DMS153 (cell line): ENCODE data around the gene MAN1A1.

ENCODE experiments used
- DNase-seq: peaks from one replicate; lab custom pipeline; 2025; lab: John Stamatoyannopoulos, UW

Gene MAN1A1

GRCh38 chr6:119325559-119326265 is 23.8 kb downstream of the MAN1A1 start:
- DNase-seq = no peak

GRCh38 chr6:119324718-119325117 is 24.8 kb downstream of the MAN1A1 start:
- DNase-seq = no peak

DNA sequence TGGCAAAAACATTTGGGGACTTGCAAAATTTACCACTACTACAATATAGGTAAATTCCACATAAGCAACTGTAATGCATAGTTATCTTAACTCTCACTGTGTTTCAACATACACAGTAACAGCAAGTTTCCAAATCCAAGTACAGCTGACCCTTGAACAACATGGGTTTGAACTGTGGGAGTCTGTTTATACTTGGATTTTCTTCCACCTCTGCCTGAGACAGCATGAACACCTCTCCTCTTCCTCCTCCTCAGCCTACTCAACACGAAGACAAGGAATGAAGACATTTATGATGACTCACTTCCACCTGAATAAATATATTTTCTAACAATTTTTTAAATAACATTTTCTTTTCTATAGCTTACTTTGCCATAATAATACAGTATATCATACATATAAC is 25.6 kb downstream of the MAN1A1 start:
- DNase-seq = no peak

- no peak for DNase-seq
These were observed 26.1 kb downstream of the MAN1A1 start for GRCh38 chr6:119323478-119323877.

- DNase-seq = no peak
These were observed 26.7 kb downstream of the MAN1A1 start for GRCh38 chr6:119322715-119323350.

GRCh38 chr6:119322034-119322433 is 27.5 kb downstream of the MAN1A1 start:
- DNase-seq = no peak

DNA sequence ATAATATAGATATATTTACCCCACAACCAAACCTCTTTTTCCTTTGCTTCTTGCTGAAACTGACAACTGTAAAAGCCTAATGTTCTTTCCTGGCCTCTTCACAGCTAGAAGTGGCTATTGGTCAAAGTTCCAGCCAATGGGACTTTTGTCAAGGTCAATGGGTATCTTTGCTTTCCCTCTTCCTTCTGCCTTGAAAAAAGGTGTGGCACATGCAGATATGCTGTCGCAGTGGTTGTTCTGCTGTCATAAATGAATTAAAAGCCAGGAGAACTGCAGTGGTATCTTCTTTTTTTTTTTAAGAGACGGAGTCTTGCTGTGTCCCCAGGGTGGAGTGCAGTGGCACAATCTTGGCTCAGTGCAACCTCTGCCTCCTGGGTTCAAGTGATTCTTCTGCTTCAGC is 29.9 kb downstream of the MAN1A1 start:
- DNase-seq = no peak

DNA sequence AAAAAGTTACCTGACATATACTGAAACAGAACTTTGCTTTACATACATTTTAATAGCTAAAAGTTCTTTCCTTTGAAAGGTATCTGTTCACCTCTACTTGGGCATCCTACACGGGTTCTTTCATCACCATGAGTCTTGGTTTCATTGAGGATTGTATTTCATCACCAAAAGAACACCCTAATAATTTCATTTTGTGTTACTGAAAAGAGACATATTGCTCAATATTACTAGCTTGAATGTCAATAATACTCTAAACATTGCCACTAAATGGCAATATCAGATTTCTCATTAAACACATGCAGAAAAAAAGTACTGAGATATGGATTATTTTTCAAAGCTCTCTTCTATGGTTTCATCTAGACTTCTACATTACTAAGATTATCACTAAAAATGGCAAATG is 30.8 kb downstream of the MAN1A1 start:
- DNase-seq = no peak

DNA sequence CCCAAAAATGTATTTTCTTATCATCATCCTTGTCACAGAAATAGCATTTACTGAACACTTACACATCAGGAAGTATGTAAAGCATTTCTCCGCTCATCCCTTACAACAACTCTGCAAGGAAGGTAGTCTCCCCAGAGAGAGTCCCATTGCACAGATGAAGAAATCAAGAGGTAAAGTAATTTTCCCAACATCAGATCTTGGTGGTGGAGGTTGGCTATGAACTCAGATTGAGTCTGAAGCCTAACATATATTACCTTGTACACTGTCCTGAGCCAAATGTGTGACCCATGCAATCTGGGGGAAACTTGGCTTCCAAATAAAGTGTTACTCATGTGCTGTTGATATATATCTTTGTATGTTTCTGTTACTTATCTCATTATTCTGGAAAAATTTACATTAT is 31.4 kb downstream of the MAN1A1 start:
- no peak for DNase-seq

DNA sequence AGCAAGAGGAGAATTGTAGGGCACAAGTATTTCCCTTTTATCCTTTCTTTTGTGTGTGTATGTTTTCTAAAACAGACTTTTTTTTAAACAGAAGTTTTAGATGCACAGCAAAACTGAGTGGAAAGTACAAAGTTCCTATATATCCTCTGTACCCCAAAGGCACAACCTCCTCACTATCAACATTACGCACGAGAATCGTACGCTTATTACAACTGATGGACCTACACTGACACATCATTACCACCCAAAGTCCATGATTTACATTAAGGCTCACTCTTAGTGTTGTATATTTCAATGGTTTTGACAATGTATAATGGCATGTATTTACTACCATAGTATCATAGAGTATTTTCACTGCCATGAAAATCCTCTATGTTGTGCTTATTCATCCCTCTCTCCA is 32.6 kb downstream of the MAN1A1 start:
- no peak for DNase-seq

DNA sequence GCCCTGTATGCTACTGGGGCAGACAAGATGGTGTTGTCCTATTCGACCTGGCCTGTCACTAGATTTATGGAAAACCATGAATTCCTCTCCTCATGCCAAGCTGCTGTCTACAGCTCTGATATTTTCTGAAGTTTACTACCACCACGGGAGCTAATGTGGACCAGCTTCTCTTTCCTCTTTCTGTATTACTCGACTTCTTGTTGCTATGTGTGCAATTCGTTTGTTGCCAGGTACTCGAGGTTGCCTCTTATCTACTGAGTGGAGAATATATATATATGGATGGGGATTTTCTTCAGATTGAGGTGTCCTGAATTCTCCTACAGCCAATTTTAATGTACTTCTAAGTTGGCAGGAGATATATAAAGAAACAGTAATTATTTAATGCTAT is 34.7 kb downstream of the MAN1A1 start:
- DNase-seq = no peak

DNA sequence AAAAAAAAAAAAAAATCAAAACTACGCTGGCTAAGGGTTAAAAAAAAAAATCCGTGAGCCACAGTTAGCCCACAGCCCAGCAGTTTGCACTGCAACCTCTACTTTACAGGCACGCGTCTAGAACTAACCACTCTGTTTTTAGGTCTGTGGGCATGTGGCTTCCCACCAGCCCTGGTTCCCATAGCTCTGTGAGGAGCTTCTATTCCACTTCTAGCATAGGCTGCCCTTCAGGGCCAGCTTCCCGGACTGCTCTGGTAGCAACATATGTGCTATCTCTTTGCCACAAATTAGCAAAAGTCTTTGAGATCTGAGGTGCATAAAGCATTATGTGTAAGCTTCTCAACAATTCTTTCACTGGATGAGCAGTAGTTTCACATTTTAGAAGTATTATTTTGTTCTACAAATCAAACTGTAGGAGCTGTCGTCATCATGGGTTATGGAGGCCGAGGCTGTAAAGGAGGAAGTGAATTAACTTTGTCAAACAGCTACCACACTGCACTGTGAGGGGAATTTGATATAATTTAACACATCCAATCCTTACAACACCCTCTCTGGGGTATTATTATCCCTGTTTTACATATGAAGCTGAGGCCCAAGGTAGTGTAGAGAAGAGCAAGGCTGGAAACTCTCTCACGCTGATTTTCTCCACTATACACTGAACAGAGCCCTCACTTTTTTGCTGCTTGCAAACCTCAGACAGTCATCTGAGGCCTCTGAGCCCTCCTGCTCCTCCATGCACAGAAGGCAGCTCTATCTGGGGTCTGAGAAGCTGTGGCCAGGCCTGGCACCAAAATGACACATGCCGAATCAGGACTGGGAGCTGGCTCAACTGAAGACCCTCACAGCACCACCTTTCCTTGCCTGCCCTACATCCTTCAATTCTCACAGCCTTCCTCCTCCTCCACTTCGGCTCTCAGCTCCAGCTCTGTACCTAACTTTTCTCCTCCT is 35.4 kb downstream of the MAN1A1 start:
- DNase-seq = no peak

DNA sequence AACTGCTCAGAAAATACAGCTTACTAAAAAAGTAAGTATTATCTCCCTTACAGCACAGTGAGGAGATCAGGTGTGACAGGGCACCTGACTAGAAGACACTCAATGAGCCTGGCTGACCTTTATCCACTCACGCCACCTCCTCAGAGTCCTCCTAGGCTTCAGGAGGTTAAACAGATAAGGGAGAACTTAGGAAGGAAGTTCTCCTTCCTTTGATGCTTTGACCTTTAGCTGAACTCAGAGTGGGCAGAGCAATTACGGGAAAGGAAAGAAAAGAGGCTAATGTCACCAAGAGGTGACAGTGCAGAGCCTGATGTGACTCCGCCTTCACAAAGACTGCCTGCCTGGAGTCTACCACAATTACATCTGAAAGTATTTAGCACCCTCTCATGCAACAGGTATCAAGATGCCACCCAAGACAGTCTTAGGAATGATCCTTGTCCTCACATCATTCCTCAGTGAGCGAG is 36.7 kb downstream of the MAN1A1 start:
- DNase-seq = no peak

DNA sequence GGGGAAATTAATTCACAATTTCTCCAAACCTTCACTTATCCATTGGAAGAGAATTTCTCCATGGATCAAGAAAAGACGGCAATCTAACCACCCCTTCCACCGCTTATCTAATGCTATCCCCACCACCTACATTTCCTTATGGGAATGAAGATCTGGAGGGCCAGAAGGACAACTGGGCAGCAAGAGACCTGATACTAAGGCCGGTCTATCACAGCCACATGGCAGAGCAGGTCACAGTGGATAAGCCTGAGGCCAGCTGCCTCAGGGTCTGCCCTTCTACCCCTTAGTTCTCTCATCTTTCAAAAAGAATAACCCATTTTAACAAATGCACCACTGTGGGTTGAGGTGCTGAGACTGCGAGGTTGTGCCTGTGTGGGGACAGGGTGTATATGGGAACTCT is 37.1 kb downstream of the MAN1A1 start:
- no peak for DNase-seq

GRCh38 chr6:119311514-119312142 is 37.9 kb downstream of the MAN1A1 start:
- no peak for DNase-seq

DNA sequence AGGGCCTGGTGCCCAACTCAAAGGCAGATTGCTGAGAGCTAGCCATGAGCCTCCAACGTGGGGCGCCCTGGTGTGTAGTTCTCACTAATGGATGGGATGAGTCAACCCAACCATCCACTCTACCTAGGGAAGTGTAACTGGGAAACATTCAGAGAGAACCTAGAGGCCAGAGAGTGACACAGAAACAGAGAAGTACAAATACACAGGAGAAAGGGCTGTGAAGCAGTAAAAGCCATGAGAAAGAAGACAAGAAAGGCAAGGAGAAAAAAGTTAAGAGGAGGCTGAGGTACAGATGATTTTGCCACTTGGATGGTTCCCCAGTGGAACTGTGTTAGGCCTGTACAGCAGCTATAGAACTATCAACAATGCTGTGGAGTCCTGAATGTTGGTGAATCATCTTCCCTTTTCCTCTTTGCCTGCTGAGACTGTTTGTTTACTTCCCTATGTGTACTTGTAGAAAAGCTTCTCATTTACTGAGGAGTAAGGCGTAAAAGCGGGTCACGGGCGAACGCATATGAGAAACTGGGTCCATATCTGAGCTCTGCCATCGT is 39.0 kb downstream of the MAN1A1 start:
- DNase-seq = no peak

DNA sequence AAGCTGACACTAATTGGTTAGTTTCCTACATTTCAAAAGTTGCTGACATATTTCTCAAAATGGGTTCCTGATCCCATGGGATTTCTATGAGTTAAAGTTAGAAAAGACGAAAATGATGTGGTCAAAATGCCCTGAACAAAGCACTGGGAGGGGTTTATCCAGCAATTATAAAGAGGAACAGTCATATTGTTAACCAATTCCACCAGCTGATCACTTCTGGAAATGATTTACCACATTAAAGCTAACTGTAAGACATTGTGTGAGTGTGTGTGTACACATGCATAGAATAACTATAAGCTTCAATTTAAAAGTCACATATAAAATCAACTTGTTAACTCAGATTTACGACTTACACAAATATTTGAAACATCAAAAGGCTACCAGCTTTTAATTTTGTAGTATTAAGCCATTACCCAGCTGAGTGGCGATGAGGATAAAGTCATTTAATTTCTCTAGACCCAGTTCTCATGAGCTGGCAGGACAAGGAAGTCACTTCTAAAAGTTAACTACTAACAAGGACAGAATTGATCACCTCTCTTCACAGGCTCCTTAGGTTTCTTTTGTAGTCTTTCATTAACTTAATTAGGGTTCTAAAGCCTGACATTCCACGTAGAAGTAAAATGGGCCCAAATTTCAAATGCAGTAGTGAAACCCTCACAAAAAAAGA is 40.4 kb downstream of the MAN1A1 start:
- peak; percentile 24 for DNase-seq

DNA sequence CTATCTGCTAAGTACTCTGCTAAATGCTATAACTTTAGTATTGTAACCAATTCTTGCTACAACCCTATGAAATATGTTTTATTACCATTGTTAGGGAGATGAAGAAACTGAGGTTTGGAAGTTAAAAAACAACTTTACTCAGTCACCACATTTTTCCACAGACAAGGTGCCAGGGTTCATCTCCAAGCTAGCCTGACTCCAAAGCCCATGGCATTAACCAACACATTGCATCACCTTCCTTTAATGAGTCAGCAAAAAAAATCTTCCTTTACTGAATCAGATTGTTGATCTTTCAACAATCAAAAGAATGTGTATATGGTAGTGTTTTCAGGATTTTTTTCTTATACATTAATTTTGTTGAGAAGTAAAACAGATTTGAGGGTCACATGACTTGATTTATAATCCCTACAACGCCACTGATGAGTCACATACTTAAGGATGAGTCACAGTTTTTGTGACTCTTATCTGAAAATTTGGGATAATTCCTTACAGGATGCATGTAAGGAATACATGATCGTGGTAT is 41.5 kb downstream of the MAN1A1 start:
- DNase-seq = no peak

DNA sequence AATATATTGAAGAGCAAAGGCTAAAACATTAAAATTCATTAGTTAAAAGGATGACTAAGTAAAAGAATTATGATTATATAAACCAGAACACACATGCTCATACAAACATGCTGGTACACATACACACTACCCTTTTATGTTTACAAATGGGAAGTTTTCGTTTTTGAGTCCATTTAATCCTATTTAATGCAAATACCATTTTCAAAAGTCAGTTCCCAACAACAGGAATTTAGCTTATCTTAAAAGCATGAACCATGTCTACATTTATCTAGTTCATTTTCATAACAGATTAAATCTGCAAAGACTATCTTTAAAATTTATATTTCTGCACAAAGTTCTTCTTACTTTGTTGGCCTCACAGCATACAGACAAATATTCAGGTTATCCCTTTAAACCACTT is 42.5 kb downstream of the MAN1A1 start:
- no peak for DNase-seq

DNA sequence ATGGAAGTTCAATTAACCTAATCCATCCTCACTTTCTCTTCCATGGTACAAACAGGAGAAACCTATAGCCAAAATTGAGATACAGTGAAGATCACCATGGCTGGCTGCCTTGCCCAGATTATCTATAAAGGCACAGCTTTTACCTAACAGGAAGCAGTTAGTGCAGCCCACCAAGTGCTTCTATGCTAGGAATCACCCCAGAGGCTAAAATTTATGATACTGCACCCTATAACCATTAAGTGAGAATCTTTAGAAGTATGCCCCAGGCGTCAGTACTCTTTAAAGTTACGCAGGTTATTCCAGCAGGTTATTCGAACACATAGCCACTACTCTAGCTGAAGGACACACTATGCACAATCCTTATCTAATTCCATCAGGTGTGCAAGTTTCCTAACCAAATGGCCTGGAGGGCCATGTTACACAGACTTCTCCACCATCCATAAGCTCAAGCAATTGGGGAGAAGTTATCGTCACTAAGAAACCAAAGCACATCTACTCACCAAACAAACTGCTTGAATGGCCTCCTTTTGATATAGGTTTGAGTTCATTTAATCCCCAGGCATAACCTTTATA is 43.1 kb downstream of the MAN1A1 start:
- DNase-seq = no peak
